ENCODE data around the gene EPC2.

EPC2 gene

GRCh38 chr2:148666555-148666954 lies 22.0 kb downstream of the EPC2 start:
- peaks cover 7% of the 10 kb centered on the region for H3K79me1 ChIP-seq (ENCODE audit: low read length)
- no peak overlapping the region for H3K18ac ChIP-seq (ENCODE audit: low read length)
- H3K79me2 ChIP-seq (ENCODE audit: control insufficient read depth, insufficient read depth, low read length), result peaks cover 49% of the 10 kb centered on the region
- H3K4me3 ChIP-seq (ENCODE audit: low read length), result no peak overlapping the region
- H3K23ac ChIP-seq (ENCODE audit: low read length), result no peak overlapping the region
- H3K27me3 ChIP-seq (ENCODE audit: insufficient read depth, low read length, poor library complexity), result no peaks in the 10 kb centered on the region
- H4K8ac ChIP-seq (ENCODE audit: low read depth, low read length), result no peak overlapping the region
- H3K36me3 ChIP-seq (ENCODE audit: control insufficient read depth, insufficient read depth, low read length), result no peaks in the 10 kb centered on the region
- H3K56ac ChIP-seq (ENCODE audit: low read length), result no peak overlapping the region
- H3K4me1 ChIP-seq (ENCODE audit: control insufficient read depth, low read depth, low read length), result peaks cover 1% of the 10 kb centered on the region
- no peak overlapping the region for H2BK120ac ChIP-seq (ENCODE audit: low read depth, low read length)
- H4K5ac ChIP-seq (ENCODE audit: low read length), result no peak overlapping the region
- no peak overlapping the region for H3K27ac ChIP-seq (ENCODE audit: low read depth, low read length)
- no peak overlapping the region for H3K4me2 ChIP-seq (ENCODE audit: low read length)
- no peak overlapping the region for H2AK5ac ChIP-seq (ENCODE audit: low read length)
- H3K9ac ChIP-seq (ENCODE audit: low read length), result no peak overlapping the region
- no peak overlapping the region for H3K4ac ChIP-seq (ENCODE audit: low read depth, low read length)
- no peak for DNase-seq
- H2BK5ac ChIP-seq (ENCODE audit: low read length), result no peak overlapping the region
- no peak overlapping the region for H2BK15ac ChIP-seq (replicated peaks; ENCODE audit: low read depth)

DNA sequence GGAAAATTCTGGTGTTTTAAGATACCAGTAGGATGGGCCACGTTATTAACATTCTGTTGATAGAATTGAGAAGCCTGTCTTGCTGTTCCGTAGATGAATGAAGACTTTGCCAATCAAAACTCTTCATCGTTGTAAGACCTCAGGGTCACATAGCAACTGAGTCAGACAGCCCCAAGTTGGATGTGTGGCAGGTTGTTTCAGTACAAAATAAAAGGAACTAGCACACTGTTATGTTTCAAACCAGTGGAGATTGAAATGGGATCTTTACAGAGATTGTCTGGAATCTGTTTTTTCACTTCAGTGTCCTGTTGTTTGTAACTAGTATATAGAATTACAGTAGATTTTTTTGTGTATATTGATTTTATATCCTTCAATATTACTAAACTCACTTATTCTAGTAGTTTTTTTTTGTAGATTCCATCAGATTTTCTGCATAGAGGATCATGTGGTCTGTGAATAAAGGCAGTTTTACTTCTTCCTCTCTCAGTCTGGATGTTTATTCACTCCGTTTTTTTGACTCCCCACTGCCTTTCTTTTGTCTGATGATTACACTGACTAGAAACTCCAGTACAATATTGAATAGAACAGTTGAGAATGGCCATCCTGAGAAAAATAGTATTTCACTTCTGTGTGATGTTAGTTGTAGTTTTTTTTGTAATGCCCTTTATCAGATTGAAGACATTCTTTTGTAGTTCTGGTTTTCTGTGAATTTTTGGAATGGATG lies 22.7 kb downstream of the EPC2 start:
- no peaks in the 10 kb centered on the region for H3K36me3 ChIP-seq (ENCODE audit: control insufficient read depth, insufficient read depth, low read length)

GRCh38 chr2:148670773-148671172 lies 26.2 kb downstream of the EPC2 start:
- Histone ChIP-seq H3K27ac (ENCODE audit: low read depth, low read length) (no peak overlapping the region), H3K4me1 (ENCODE audit: control insufficient read depth, low read depth, low read length) (peaks cover 7% of the 10 kb centered on the region), H2BK15ac (replicated peaks; ENCODE audit: low read depth) (no peak overlapping the region), H2BK120ac (ENCODE audit: low read depth, low read length) (no peak overlapping the region), H3K79me1 (ENCODE audit: low read length) (peaks cover 8% of the 10 kb centered on the region), H3K4me3 (ENCODE audit: low read length) (no peak overlapping the region), H3K23ac (ENCODE audit: low read length) (no peak overlapping the region), H3K56ac (ENCODE audit: low read length) (no peak overlapping the region), H2BK5ac (ENCODE audit: low read length) (no peak overlapping the region), H3K36me3 (ENCODE audit: control insufficient read depth, insufficient read depth, low read length) (no peaks in the 10 kb centered on the region), H3K79me2 (ENCODE audit: control insufficient read depth, insufficient read depth, low read length) (peaks cover 61% of the 10 kb centered on the region), H3K4ac (ENCODE audit: low read depth, low read length) (no peak overlapping the region), H3K27me3 (ENCODE audit: insufficient read depth, low read length, poor library complexity) (no peaks in the 10 kb centered on the region), H3K4me2 (ENCODE audit: low read length) (no peak overlapping the region), H4K8ac (ENCODE audit: low read depth, low read length) (no peak overlapping the region), H3K9ac (ENCODE audit: low read length) (no peak overlapping the region), H4K5ac (ENCODE audit: low read length) (no peak overlapping the region), H3K18ac (ENCODE audit: low read length) (no peak overlapping the region), H2AK5ac (ENCODE audit: low read length) (no peak overlapping the region)
- no CpG with 5 or more reads among the region's 1 CpG for WGBS (ENCODE audit: extremely low coverage, insufficient coverage, low lambda C conversion rate)
- DNase-seq, result no peak

More for the DNA sequence above, 22.7 kb downstream of the EPC2 start:
- Histone ChIP-seq H3K4me2 (ENCODE audit: low read length) (no peak overlapping the region), H2AK5ac (ENCODE audit: low read length) (no peak overlapping the region), H4K8ac (ENCODE audit: low read depth, low read length) (no peak overlapping the region), H3K23ac (ENCODE audit: low read length) (no peak overlapping the region), H3K79me2 (ENCODE audit: control insufficient read depth, insufficient read depth, low read length) (peaks cover 54% of the 10 kb centered on the region), H3K79me1 (ENCODE audit: low read length) (peaks cover 7% of the 10 kb centered on the region), H2BK120ac (ENCODE audit: low read depth, low read length) (no peak overlapping the region), H3K27me3 (ENCODE audit: insufficient read depth, low read length, poor library complexity) (no peaks in the 10 kb centered on the region), H3K4me1 (ENCODE audit: control insufficient read depth, low read depth, low read length) (peaks cover 1% of the 10 kb centered on the region), H2BK15ac (replicated peaks; ENCODE audit: low read depth) (no peak overlapping the region), H2BK5ac (ENCODE audit: low read length) (no peak overlapping the region), H3K18ac (ENCODE audit: low read length) (no peak overlapping the region), H3K27ac (ENCODE audit: low read depth, low read length) (no peak overlapping the region), H3K4ac (ENCODE audit: low read depth, low read length) (no peak overlapping the region), H3K4me3 (ENCODE audit: low read length) (no peak overlapping the region), H3K9ac (ENCODE audit: low read length) (no peak overlapping the region), H4K5ac (ENCODE audit: low read length) (no peak overlapping the region), H3K56ac (ENCODE audit: low read length) (no peak overlapping the region)
- no peak for DNase-seq
- no CpG with 5 or more reads among the region's 4 CpGs for WGBS (ENCODE audit: extremely low coverage, insufficient coverage, low lambda C conversion rate)

- H2BK120ac ChIP-seq (ENCODE audit: low read depth, low read length), result no peak overlapping the region
- no peaks in the 10 kb centered on the region for H3K27me3 ChIP-seq (ENCODE audit: insufficient read depth, low read length, poor library complexity)
- no peak overlapping the region for H3K27ac ChIP-seq (ENCODE audit: low read depth, low read length)
- H3K4me2 ChIP-seq (ENCODE audit: low read length), result no peak overlapping the region
- H3K56ac ChIP-seq (ENCODE audit: low read length), result peak overlapping the region; percentile 20
- no CpG with 5 or more reads among the region's 2 CpGs for WGBS (ENCODE audit: extremely low coverage, insufficient coverage, low lambda C conversion rate)
- DNase-seq, result peak; percentile 78
- H4K8ac ChIP-seq (ENCODE audit: low read depth, low read length), result no peak overlapping the region
- peaks cover 6% of the 10 kb centered on the region for H3K79me1 ChIP-seq (ENCODE audit: low read length)
- H3K4me3 ChIP-seq (ENCODE audit: low read length), result no peak overlapping the region
- H3K9ac ChIP-seq (ENCODE audit: low read length), result no peak overlapping the region
- peak overlapping the region; percentile 75 for H2AK5ac ChIP-seq (ENCODE audit: low read length)
- H3K18ac ChIP-seq (ENCODE audit: low read length), result no peak overlapping the region
- no peak overlapping the region for H3K23ac ChIP-seq (ENCODE audit: low read length)
- no peak overlapping the region for H2BK15ac ChIP-seq (replicated peaks; ENCODE audit: low read depth)
- peaks cover 6% of the 10 kb centered on the region for H3K4me1 ChIP-seq (ENCODE audit: control insufficient read depth, low read depth, low read length)
- H3K79me2 ChIP-seq (ENCODE audit: control insufficient read depth, insufficient read depth, low read length), result peaks cover 58% of the 10 kb centered on the region
- H3K4ac ChIP-seq (ENCODE audit: low read depth, low read length), result no peak overlapping the region
- no peak overlapping the region for H4K5ac ChIP-seq (ENCODE audit: low read length)
- no peak overlapping the region for H2BK5ac ChIP-seq (ENCODE audit: low read length)
- H3K36me3 ChIP-seq (ENCODE audit: control insufficient read depth, insufficient read depth, low read length), result no peaks in the 10 kb centered on the region
Measured at GRCh38 chr2:148674063-148675020, 29.8 kb downstream of the EPC2 start.

DNA sequence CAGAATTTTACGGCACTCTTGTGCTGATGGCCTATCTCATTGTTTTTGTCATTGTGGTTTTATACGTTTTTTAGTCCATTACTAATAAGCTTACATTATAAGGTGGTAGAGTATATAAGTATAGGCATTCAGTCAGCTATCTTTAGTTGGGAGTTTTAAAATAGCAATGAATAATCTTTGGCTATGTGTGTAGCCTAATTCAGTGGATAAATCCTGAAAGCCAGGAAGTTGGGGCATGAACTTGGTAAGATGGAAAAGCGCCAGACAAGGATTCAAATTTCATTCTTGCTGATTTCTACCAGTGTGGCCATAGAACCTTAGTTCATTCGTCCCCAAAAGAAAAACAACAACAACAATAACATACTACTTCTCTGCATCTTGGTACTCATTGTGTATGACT lies 31.2 kb downstream of the EPC2 start:
- no peak overlapping the region for H2BK120ac ChIP-seq (ENCODE audit: low read depth, low read length)
- H3K4me1 ChIP-seq (ENCODE audit: control insufficient read depth, low read depth, low read length), result peaks cover 6% of the 10 kb centered on the region
- H3K23ac ChIP-seq (ENCODE audit: low read length), result no peak overlapping the region
- peaks cover 2% of the 10 kb centered on the region for H3K79me1 ChIP-seq (ENCODE audit: low read length)
- H3K27ac ChIP-seq (ENCODE audit: low read depth, low read length), result no peak overlapping the region
- H3K18ac ChIP-seq (ENCODE audit: low read length), result no peak overlapping the region
- H3K27me3 ChIP-seq (ENCODE audit: insufficient read depth, low read length, poor library complexity), result no peaks in the 10 kb centered on the region
- no peak overlapping the region for H4K8ac ChIP-seq (ENCODE audit: low read depth, low read length)
- H2AK5ac ChIP-seq (ENCODE audit: low read length), result no peak overlapping the region
- H3K79me2 ChIP-seq (ENCODE audit: control insufficient read depth, insufficient read depth, low read length), result peaks cover 60% of the 10 kb centered on the region
- no CpG with 5 or more reads among the region's 4 CpGs for WGBS (ENCODE audit: extremely low coverage, insufficient coverage, low lambda C conversion rate)
- H2BK15ac ChIP-seq (replicated peaks; ENCODE audit: low read depth), result no peak overlapping the region
- no peaks in the 10 kb centered on the region for H3K36me3 ChIP-seq (ENCODE audit: control insufficient read depth, insufficient read depth, low read length)
- no peak overlapping the region for H3K9ac ChIP-seq (ENCODE audit: low read length)
- H3K56ac ChIP-seq (ENCODE audit: low read length), result no peak overlapping the region
- no peak overlapping the region for H3K4me3 ChIP-seq (ENCODE audit: low read length)
- no peak overlapping the region for H4K5ac ChIP-seq (ENCODE audit: low read length)
- H2BK5ac ChIP-seq (ENCODE audit: low read length), result no peak overlapping the region
- DNase-seq, result no peak
- no peak overlapping the region for H3K4ac ChIP-seq (ENCODE audit: low read depth, low read length)
- no peak overlapping the region for H3K4me2 ChIP-seq (ENCODE audit: low read length)
